ENCODE measurements around the gene RPN2.

RPN2 gene

DNA sequence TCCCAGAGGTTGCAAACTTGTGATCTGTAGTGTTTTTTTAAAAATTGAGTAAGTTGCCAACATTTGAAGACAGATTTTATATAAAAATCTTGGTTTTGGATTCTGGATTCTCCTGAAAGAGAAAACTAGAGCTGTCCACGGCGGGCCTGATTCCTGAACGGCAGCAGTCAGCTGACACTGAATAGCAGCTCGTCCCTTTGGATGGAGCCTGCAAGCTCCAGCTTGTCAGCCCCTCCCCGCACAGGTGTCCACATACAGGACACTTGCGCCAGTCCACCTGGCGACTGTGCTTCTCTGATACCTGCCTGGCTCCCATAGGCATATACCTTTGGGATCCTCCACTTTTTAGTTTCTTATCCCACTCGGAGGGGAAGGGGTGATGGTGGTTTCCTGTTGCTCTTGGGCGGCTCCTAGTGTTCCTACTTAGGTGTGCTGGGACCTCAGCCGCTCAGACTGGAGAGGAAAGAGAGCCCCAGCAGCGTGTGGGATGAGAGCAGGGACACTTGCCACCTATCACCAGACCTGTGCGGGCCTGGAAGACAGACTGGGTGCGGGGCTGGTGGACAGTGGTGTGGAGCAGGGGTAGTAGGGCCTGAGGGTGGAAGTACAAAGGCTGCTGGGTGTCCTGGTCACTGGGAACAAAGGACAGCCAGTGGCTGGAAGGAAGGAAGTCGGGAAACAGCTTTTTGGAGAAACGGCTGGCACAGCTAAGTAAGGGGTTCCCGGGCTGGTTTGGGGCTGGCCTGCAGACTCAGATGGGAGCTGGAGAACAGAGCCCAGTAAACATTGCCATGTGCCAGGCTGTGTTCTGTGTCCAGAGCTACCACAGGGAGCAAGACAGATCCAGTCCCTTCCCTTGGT, 64.2 kb downstream of the RPN2 start:
- no peak for DNase-seq (ENCODE audit: low read depth, low spot score)

DNA sequence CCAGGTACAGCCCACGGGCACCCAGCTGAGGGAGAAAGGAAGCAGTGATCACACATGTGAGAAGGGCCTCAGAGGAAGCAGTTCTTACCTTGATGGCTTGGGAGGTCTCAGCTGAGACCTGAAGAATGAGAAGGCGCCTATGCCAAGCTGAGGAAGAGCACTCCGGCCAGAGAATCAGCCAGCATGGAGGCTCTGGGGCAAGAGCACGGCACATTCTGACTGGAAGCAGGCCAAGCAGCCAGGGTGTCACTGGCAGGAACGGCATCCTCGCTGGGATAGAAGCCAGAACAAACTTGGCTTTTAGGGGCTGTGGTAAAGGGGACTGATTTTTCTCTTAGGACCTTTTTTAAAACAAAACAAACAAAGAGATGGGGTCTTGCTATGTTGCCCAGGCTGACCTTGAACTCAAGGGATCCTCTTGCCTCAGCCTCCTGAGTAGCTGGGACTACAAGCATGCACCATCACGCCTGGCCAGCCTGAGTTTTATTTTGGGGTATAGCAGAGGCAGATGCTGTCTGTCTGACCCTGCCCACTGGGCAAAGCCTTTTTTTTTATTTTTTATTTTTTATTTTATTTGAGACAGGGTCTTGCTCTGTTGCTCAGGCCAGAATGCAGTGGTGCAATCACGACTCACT, 64.9 kb downstream of the RPN2 start:
- no peak for DNase-seq (ENCODE audit: low read depth, low spot score)

DNA sequence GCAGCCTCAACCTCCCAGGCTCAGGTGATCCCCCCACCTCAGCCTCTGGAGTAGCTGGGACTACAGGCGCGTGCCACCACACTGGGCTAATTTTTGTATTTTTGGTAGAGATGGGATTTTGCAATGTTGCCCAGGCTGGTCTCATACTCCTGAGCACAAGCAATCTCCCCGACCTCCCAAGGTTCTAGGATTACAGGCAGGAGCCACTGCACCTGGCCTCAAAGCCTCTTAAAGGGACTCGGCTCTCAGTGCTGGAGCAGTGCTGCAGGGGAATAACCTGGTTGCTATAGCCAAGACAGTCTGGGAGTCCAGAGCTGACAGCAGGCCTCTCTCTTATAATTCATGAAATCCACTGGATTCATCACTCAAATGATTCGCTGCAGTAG, 65.4 kb downstream of the RPN2 start:
- DNase-seq (ENCODE audit: low read depth, low spot score) = no peak

DNA sequence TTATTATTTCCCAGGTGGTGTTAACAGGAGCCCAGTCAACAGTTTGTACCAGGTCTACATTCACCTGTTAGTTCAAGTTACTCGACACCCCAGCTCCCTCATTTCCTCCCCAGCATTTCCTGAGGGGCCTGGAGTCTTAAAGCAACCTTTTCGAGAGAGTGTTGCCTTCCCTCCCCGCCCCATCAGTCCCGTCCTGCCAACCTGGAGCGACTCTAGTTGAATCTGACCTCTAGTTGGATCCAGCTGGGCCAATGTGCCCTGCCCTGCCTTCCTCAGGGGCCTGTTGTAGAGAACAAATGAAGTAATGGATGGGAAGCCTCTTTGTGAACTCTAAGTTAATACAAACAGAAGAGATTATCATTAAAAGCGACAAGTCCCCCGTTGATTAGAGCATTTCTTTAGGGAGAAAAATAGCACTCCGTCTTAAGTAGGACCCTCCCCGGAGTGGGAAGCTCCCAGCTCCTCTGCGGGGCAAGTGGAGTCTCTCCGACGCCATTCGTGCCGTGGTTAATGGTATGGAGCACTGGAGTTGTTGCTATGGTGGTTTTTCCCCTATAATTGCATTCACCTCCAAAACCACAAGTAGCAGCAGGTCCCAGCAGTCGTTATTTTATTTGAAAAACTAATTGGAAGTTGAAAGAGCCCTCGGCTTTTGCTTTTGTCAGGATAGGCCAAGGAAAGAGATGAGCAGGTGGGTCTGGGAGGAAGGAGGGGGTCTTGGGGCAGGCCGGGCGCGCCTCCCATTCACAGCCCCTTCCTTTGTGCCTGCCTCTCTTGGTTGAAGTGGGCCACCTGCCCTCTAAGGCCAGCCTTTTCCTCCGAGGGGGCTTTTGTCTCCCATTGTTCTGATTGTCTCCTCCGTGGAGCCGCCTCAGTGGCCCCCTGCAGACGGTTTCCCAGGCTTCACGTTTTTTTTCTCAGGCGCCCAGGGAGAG, 66.4 kb downstream of the RPN2 start:
- no peak for DNase-seq (ENCODE audit: low read depth, low spot score)

DNA sequence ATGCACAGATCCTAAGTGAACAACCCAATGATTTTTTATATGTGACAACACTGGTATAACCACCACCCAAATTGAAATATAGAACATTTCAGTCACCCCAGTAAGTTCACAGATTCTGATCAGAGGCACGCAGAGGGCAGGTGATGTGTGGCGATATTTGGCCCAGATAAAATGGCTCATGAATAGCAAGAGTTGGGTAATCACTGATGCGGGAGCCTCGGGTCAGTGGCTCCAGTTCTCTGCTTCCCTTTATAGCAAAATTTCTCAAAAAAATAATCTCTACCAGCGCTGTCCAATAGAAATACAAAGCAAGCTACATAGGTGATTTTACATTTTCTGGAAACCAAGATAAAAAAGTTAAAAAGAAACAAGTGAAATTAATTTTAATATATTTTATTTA, 67.6 kb downstream of the RPN2 start:
- no peak for DNase-seq (ENCODE audit: low read depth, low spot score)

DNA sequence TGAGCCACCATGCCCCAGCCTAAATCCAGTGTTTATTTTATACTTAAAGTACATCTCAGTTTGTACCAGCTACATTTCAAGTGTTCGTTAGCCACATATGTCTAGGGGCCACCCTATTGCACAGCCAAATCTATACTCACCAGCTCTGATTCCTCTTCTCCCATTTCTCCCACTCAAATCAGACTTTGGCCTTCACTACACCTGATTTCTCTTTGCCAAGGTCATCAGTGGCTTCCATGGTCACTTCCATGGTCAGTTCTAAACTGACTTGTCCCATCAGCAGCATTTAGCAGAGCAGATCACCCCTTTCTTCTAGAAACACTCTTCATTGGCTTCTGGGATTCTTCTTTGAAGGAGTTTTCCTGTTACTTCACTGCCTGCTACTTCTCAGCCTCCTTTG, 68.4 kb downstream of the RPN2 start:
- DNase-seq (ENCODE audit: low read depth, low spot score) = no peak

DNA sequence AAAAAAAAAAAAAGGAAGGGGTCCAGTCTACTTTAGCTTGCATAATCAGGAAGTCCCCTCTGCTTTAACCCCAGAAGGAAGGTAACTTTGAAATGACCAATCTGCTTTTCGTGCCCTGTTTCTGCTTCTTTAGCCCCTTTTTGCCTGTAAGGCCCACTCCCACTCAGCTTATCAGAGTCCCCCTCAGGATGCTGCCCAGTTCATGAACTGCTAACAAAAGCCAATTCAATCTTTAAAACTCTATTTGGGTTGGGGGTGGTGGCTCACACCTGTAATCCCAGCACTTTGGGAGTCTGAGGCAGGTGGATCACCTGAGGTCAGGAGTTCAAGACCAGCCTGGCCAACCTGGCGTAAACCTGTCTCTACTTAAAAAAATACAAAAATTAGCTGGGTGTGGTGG, 70.2 kb downstream of the RPN2 start:
- no peak for DNase-seq (ENCODE audit: low read depth, low spot score)

DNA sequence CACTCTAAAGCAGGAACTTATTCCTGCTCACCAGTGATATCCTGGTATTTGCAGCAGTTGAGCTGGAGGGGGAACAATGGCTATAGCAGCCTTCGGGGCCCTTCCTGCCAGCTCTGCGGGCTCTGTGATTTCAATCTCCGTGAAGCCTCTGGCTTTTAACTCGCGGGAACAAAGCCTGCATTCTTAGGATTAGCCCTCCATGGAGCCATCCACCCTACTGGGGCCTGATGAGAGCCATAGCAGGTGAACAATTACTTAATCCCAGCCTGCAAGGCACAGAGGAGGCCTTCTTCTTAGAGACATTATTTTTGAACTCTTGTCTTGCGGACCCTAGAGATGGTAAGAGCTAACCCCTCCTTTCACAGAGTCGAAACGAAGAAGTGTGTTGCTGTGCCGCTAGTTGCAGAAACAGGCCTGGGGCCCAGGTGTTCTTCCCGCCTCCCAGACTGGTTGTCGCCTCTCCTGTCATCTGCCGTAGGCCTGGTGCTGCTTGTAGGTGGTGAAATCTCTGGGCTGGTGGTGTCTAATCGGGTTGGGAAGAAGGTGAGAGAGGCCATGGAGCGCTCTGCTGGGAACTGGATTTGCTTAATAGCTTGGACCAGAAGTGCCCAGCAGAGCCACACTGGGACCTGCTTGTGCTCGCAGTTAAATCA, 72.8 kb downstream of the RPN2 start:
- DNase-seq (ENCODE audit: low read depth, low spot score) = no peak

DNA sequence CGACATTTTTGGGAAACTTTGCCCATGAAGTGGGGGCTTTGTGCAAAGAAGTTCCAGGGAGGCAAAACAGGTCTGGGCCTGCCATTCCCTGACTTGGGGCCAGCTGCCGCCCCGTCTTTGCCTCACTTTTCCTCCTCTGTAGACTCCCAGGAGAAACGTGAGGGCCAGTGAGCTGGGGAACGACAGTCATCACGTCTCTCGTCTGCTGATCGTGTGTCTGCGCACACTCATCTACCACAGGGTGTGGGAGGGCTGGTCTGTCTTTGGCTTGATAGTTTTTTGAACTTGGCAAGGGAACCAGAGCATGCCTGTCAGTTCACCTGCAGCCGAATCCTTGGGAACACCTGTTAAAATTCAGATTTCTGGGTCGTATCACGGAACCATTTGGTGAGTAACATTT, 74.0 kb downstream of the RPN2 start:
- no peak for DNase-seq (ENCODE audit: low read depth, low spot score)

- DNase-seq (ENCODE audit: low read depth, low spot score) = no peak
Measured at GRCh38 chr20:37254114-37254878, 75.2 kb downstream of the RPN2 start.

GRCh38 chr20:37256286-37256685, 77.2 kb downstream of the RPN2 start:
- DNase-seq (ENCODE audit: low read depth, low spot score) = no peak

GRCh38 chr20:37257530-37257929, 78.4 kb downstream of the RPN2 start:
- DNase-seq (ENCODE audit: low read depth, low spot score) = no peak

- no peak for DNase-seq (ENCODE audit: low read depth, low spot score)
Measured at GRCh38 chr20:37257988-37258387, 78.9 kb downstream of the RPN2 start.

DNA sequence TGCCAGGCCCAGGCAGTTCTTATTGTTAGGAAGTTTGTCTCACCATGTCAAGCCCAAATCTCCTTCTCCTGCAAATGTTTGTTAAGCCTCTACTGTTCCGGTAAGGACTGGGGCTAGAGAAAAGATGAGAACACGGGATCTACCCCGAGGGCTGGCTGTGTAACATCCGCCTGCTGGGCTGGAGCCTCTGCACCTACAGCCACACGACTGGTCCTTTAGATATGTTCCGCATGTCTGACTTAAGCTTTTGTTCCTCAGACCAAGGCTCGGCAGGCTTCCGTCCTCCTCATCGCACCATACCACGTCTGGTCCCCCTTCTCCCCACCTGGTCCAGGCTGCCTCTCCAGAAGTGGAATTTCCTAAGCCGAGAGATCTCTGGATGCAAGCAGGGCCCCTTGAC, 79.9 kb downstream of the RPN2 start:
- no peak for DNase-seq (ENCODE audit: low read depth, low spot score)

GRCh38 chr20:37259865-37260264, 80.7 kb downstream of the RPN2 start:
- DNase-seq (ENCODE audit: low read depth, low spot score) = no peak

DNA sequence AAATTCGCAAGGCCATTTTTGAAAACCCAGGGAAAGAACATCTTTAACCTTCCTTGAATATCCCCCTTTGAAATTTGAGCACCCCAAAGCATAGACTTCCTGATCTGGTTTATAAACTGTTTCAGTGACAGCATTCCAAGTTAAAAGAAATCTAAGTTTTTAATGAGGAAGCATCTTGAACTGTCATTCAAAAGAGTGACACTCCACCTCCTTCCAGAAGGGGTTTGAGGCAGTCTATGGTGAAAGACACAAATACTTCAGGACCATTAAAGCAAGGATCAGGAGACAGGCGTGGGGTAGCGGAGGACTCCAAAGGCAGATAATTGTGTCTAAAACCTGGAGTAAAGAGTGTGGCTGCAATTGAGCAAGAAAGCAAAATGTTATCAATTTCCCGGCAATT, 81.8 kb downstream of the RPN2 start:
- no peak for DNase-seq (ENCODE audit: low read depth, low spot score)

GRCh38 chr20:37261714-37262113, 82.6 kb downstream of the RPN2 start, which contains the start of gene GHRH:
Gene GHRH (minus strand): TSS chr20:37261814. CDS start chr20:37256889, 4,925 bp downstream.
- no peak for DNase-seq (ENCODE audit: low read depth, low spot score)

GRCh38 chr20:37262505-37262904, 83.4 kb downstream of the RPN2 start:
- DNase-seq (ENCODE audit: low read depth, low spot score) = no peak

- DNase-seq (ENCODE audit: low read depth, low spot score) = no peak
Measured at GRCh38 chr20:37263686-37264085, 84.6 kb downstream of the RPN2 start.

- no peak for DNase-seq (ENCODE audit: low read depth, low spot score)
Measured at GRCh38 chr20:37265152-37265551, 86.0 kb downstream of the RPN2 start.

All from smooth muscle cell of the brain vasculature (primary cell).